Coronary artery (tissue), 2 donors: ENCODE measurements around the gene MAPK4.

ENCODE experiments used
- DNase-seq: peaks from one replicate; pipeline ENCODE4 v3.0.0-alpha.2; 2017; ENCODE audit warnings: low spot score
- H3K27ac ChIP-seq, 2 donors: fragments of 200-600 bp; sonication (generic); one replicate each; pipeline ENCODE4 v1.5.1; 2016 to 2019
- H3K4me3 ChIP-seq: fragments of 200-600 bp; sonication (generic); 2 replicates; pipeline ENCODE4 v1.5.1; 2016; ENCODE audit warnings: mild to moderate bottlenecking, moderate library complexity
- CTCF ChIP-seq: fragments of 200-600 bp; sonication (generic); IDR thresholded peaks from one replicate; pipeline ENCODE4 v1.5.1; 2019; ENCODE audit warnings: antibody characterized with exemption

Gene MAPK4

DNA sequence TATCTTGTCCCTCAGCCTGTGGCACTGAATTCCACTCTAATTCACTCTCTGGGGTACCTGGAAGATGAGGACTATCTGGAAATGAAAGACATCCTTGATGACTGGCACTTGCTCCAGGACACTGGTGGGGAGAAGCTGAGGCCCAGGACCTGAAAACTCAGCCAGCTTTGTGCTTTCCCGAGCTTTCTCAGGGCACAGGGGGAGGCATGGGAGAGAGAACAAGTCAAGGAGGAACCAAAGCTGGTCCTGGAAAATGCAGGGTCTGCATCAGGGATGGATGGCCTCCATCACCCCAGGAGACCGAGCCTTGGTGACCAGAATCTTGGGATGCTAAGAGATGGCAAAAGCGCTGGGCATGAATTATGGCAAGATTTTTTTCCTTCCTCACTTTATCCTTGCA lies 65.1 kb downstream of the MAPK4 start:
- TF ChIP-seq CTCF: no peak
- no peak for DNase-seq
- H3K4me3 ChIP-seq: no peak overlapping the region

GRCh38 chr18:50626317-50626716 lies 66.4 kb downstream of the MAPK4 start:
- no peak for TF ChIP-seq CTCF
- Histone ChIP-seq H3K27ac (no peak overlapping the region), H3K4me3 (no peak overlapping the region)
- no peak for DNase-seq

More for the DNA sequence above, 65.1 kb downstream of the MAPK4 start:
- no peak overlapping the region for H3K27ac ChIP-seq

GRCh38 chr18:50627594-50628532 lies 68.0 kb downstream of the MAPK4 start:
- no peak for DNase-seq
- no peak overlapping the region for H3K4me3 ChIP-seq
- no peak for TF ChIP-seq CTCF
- H3K27ac ChIP-seq: peak overlapping the region; percentile 38 to 86

GRCh38 chr18:50628533-50628905 lies 68.6 kb downstream of the MAPK4 start:
- peak overlapping the region; percentile 38 to 86 for H3K27ac ChIP-seq
- DNase-seq: no peak
- TF ChIP-seq CTCF: no peak
- no peak overlapping the region for H3K4me3 ChIP-seq

- Histone ChIP-seq H3K27ac (peak overlapping the region; percentile 38 to 86), H3K4me3 (no peak overlapping the region)
- no peak for TF ChIP-seq CTCF
- no peak for DNase-seq
Measured at GRCh38 chr18:50629148-50629631, 69.3 kb downstream of the MAPK4 start.

DNA sequence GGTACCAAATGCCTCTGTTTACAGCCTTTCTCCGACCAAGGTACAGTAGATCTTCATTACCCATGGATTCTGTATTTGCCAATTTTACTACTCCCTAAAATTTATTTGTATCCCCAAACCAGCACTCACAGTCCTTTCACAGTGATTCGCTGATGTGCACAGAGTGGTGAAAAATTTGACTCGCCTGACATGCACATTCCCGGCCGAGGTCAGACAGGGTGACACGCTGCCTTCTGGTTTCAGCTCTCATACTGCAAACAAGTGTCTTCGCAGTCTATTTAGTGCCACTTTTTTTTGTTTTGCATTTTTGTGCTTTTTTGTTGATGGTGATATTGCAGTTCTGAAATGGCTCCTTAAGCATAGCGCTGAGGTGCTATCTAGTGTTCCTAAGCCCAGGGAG lies 71.0 kb downstream of the MAPK4 start:
- no peak for DNase-seq
- Histone ChIP-seq H3K4me3 (no peak overlapping the region), H3K27ac (peak overlapping the region in 1 of 2 donors; percentile 86)
- TF ChIP-seq CTCF: no peak
